Astrocyte of the cerebellum (primary cell): ENCODE results near the gene C18orf54.
A peak's percentile ranks its signal among the peaks of the same experiment; 100 is the strongest.

Experiments
- DNase-seq: peaks from one replicate; pipeline ENCODE4 v3.0.0-alpha.2; 2011; ENCODE audit warnings: low read depth
- H3K4me3 ChIP-seq: 2 replicates; pipeline ENCODE4 v1.5.1; 2011; ENCODE audit warnings: mild to moderate bottlenecking, low read depth, low read length, moderate library complexity
- CTCF ChIP-seq: IDR thresholded peaks from 2 replicates; pipeline ENCODE4 v1.5.1; 2012; ENCODE audit warnings: low read length, low read depth, moderate library complexity, mild to moderate bottlenecking; ENCODE audit errors: missing control alignments
- in situ Hi-C: cut with HindIII; loops from 2 replicates; pipeline ENCODE4 v1.10.0; 2017; ENCODE audit warnings: low sequenced_read_pairs

The C18orf54 gene

GRCh38 chr18:54390838-54391237, 33.1 kb downstream of the C18orf54 start:
- in situ Hi-C loops = no loop called here
- no peak overlapping the region for H3K4me3 ChIP-seq
- no peak for TF ChIP-seq CTCF

GRCh38 chr18:54392543-54393023, 34.9 kb downstream of the C18orf54 start:
- peak; percentile 58 for DNase-seq
- peak; percentile 63 for TF ChIP-seq CTCF
- no peak overlapping the region for H3K4me3 ChIP-seq
- in situ Hi-C loops = no loop called here

More at GRCh38 chr18:54390838-54391237, 33.1 kb downstream of the C18orf54 start:
- DNase-seq = no peak

GRCh38 chr18:54393648-54394294, 36.1 kb downstream of the C18orf54 start:
- no peak for TF ChIP-seq CTCF
- in situ Hi-C loops = no loop called here
- H3K4me3 ChIP-seq = no peak overlapping the region
- DNase-seq = no peak

GRCh38 chr18:54396760-54397159, 39.1 kb downstream of the C18orf54 start:
- TF ChIP-seq CTCF = no peak
- in situ Hi-C loops = no loop called here
- H3K4me3 ChIP-seq = no peak overlapping the region
- DNase-seq = no peak

- in situ Hi-C loops = no loop called here
- H3K4me3 ChIP-seq = no peak overlapping the region
- no peak for TF ChIP-seq CTCF
- no peak for DNase-seq
Observed at GRCh38 chr18:54405290-54405689, 47.6 kb downstream of the C18orf54 start.

GRCh38 chr18:54411781-54412180, 54.1 kb downstream of the C18orf54 start:
- in situ Hi-C loops = no loop called here
- no peak for TF ChIP-seq CTCF
- no peak overlapping the region for H3K4me3 ChIP-seq
- no peak for DNase-seq
